8988T (cell line): ENCODE results near the gene SORCS2.
"Not testable (repeated sequence)": the region's sequence is repeated elsewhere in the genome, so short reads cannot be mapped to it uniquely, and the experiment has no call there.

Experiments used
- DNase-seq: peaks from one replicate; pipeline ENCODE4 v3.0.0; 2011

Gene SORCS2

DNA sequence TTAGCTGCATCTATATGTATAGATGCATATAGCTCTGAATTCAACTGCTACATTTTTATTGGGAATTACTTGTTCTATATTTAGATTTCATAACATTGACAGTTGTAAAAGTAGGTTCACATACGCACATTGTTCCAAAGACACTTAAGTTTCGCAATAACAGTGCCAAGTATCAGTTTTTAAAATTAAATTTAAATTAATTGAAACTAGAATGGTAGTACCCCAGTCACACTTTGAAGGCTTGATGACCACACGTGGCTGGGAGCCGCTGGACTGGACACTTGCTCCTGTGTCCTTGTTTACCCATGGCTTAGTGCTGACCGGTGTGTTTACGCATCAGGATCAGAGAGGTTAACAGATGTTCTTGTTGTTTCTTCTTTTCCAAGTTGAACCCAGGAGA is 383.1 kb downstream of the SORCS2 start:
- no peak for DNase-seq

DNA sequence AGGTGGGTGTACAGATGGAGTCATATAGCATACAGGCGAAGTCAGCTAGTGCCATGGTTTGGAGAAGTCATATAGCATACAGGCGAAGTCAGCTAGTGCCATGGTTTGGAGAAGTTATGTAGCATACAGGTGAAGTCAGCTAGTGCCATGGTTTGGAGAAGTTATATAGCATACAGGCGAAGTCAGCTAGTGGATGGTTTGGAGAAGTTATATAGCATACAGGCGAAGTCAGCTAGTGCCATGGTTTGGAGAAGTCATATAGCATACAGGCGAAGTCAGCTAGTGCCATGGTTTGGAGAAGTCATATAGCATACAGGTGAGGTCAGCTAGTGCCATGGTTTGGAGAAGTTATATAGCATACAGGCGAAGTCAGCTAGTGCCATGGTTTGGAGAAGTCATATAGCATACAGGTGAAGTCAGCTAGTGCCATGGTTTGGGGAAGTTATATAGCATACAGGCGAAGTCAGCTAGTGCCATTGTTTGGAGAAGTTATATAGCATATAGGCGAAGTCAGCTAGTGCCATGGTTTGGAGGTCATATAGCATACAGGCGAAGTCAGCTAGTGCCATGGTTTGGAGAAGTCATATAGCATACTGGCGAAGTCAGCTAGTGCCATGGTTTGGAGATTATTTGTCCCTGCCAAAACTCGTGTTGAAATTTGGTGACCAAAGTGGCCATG is 385.2 kb downstream of the SORCS2 start:
- not testable (repeated sequence) for DNase-seq

DNA sequence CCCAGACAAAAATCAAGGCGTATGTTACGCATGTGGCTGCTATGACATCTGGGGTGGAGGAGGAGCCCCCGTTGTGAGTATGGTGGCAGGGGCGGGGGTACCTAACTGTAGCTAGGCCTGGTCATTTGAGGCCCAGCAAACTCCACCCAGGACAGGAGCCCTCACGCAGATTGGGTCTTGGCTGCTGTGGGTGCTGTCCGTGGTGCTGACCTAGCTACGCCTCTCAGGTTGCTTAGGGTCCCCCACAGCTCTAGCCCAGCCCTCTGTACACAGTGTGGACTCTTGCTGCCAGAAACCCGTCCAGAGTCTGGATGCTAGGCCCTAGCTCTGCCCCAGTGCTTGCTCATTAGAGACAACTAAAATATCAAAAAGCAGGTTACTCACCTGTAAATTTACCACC is 389.1 kb downstream of the SORCS2 start:
- DNase-seq: no peak

DNA sequence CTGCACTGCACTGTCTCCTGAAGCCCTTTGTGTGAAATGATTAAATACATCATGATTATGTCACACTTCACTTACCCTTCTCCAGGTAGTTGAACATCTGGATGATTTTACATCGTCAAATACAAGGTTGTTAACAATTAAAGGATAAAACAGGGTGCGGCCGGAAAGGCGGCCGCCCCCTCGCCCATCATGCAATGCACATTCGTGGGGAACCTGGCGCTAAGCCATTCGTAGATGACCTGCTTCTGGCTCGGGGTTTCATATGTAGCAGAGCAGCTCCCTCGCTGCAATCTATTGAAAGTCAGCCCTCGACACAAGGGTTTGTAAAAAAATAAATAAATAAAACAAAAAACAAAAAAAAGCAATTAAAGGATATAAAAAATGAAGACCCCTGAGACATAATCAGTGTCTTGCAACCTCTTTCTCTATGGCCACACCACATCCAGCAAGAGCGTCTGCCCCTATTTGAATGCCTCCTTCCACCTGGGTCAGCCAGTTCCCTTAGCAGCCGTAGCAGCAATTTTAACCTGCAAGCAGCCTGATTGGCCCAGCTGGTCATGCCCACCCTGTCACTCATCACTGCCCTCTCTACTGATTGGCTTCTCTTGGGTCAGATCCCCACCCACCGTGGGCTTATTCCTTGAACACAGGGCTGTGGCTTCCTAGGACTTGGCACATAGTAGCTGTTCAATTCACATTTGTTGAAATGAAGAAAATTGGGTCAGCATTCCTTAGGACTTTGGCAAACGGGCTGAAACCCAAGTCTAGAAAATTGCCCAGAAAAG is 390.2 kb downstream of the SORCS2 start:
- no peak for DNase-seq

DNA sequence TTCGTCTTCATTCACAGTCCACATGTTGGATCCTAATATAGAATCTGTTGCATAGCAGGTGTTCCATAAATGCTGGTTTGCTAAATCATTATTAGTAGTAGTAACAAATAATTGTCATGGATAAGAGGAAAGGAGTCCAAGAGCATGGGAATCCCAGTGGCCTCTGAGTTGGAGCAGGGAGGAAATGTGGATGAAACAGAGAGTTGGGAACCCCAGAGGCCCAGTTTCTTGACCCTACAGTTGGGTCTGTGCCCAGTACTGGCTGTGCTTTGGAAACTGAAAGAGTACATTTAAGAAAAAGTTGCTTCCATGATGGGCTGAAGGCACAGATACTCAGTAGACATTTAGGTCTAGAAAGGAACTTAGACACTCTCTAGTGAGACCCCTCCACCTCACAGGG is 391.8 kb downstream of the SORCS2 start:
- no peak for DNase-seq

DNA sequence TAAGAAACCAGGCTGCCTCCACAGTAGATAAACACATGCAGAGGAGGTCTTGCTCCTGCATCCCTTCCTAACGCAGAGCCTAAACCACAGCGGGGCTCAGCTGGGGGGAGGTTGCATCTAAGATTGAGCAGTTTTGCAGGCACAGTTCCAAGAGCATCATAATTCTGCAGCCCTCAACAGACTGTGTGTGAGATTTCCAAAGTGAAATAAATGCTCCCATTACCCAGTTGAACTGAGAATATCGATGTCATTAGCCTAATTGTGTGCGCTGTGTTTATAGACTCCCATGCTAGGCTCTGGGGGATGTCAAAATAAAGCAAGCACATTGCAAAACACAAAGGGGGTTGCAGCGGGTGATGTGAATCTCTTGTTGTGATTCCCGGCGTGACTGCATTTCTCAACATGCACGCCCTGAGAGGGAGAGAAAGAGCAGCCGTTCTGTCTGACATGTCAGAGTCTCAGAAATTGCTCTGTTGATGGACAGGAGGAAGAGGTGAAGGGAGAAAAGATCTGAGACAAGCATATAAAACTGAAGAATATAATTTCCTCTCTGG is 392.3 kb downstream of the SORCS2 start:
- no peak for DNase-seq

DNA sequence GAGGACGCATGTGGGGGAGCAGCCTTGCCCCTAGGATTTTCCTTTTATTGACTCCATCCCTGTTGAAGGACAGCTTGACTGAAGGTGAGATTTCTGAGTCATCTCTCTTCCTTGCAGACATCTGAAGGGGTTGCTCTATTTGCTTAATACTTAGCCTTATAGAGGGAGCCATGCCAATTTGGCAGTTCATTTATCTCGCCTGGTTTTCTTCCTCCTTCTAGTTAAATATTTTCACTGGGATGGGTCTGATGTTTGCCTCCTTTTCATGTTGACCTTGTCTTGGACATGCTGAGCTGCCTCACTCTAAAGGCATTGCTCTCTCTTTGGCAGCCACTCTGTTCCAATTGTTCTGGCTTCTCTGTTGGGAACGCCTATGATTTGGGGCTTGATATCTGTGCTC is 393.4 kb downstream of the SORCS2 start:
- no peak for DNase-seq

DNA sequence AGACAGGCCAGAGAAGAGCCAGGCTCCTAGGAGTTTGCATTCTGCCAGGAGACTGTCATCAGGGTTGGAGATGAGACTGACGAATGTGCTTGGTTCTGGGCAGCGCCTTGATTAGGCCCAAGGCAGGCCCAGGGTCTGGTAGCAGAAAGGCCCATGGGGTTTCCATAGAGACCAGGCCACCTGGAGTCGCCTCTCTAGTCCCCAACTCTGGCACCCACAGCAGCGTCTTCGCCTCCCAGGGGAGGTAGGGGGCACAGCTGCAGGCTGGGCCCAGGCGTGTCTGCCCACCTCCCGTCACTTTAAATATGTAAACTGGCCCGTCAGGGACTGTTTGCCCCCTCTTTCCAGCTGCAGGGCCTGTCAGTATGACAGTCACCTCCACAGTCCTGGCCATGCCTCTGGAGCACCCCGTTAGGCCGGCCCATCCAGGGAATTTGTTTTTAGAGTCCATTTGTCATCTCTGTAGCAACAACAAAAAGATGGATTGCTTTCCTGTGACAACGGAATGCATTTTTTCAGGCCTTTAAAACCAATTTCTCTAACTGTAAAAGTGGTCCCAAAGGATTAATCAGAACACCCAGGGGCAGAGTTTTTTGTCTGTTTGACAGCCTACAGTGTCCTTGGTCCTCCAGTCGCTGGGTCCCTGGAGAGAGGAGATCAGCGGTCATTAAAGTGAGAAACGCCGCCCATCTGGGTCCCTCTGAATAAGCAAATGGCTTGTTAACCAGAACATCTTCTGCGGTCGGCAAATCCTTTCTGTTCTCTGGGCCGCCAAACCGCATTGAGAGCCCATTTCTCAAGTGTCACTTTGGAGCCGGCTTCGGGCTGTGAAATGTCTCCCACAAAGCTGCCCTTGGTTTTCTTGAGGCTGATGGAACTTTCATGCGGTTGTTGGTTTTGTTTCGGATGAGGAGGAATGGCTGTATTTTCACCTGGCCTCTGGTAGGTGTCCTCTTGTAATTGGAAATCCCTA is 395.4 kb downstream of the SORCS2 start:
- no peak for DNase-seq

DNA sequence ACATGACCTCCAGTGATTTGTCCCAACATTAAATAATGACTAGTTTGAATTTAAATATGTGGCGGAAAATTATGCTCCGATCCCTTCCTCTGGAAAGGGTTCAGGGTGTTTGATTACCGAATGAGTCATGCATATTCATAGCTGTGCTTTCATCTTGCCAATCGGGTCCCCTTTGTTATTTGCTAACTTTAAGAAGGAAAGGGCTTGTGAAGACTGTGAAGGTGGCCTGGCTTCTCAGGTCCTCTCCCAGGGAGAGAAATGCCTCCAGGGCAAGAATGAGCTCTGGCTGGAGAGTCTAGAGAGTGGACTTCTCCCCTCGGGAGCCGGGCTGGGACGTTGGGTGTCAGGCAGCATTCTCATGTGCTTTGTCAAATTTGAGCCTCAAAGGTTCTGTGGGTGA is 397.9 kb downstream of the SORCS2 start:
- no peak for DNase-seq

DNA sequence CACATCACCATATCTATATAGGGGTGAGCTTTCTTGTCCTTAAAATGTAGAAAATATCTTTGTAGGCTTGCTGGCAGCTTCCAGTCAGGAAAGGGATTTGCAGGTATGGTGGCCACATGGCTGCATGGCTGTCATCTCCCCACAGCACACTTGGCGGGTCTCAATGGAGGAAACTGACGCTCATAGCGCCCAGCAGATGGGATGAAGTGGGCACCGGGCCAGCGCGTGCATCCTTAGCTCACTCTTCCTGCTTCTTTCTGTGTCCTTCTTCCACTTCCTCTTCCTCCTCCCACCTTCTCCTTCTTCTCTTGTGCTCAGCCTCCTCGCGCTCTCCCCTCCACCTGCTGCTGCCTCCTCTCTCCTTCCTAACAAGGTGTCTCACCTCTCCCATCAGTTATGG is 398.6 kb downstream of the SORCS2 start:
- no peak for DNase-seq

DNA sequence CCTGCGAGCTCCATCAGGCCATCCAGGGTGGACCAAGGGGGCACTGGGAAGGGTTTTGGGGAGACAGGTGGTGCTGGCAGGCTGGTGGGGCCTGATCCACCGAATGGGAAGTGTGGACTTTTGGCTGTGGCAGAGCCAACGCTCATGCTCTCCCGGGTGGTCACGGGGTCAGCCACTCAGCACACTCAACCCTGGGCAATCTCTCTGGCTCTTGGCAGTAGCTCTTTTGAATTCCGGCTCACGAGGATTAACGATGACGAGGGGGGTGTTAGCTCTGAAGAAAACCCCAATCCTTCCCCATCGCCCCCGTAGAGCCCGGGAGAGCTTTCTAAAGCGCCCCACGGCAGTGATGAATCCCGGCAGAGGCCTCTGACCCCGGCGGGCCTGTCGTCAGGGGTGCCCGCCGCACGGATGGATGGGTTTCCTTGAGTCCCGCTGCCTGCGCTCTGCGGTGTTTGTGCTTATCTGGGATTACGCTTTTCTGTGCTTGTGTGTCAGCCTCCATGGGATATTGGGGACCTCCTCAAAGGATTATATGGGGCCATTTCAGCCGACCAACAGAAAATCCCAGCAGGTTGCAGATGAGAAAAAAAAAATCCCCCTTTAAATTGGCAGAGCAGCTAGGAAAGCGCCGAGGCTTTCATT is 399.2 kb downstream of the SORCS2 start:
- DNase-seq: no peak

DNA sequence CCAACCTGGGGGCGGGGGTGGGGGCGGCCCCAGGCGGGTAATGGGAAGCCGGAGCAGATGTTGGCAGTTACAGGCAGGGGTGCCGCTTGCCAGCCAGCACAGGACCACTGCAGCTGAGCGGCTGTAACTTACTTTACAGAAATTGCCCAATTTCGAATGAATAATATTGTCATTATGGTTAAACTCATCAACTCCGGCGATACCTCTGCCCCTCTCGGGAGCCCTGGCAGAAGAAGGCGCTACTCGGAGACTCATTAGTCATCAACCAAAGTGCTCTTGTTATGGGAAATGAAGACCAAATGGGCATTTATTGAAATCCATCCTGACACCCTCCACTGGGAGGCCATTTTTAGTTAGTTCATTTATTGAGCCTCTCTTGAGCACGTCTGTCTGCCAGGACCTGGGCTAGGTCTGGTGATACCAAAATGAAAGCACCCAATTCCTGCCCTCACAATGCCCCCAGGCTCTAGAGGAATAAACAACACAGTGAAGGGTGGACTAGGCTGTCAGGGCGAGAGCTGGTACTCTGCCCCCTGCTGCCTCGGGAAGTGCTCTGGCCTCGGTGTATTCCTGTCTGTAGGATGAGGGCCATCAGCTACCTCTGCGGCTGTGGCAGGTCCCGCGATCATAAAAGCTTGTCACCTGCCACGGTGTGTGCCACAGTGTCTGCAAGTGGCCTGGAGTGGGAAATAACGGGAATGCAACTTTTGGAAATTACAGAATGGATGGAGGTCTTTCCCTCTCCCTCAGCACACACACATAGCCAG is 401.5 kb downstream of the SORCS2 start:
- no peak for DNase-seq

DNA sequence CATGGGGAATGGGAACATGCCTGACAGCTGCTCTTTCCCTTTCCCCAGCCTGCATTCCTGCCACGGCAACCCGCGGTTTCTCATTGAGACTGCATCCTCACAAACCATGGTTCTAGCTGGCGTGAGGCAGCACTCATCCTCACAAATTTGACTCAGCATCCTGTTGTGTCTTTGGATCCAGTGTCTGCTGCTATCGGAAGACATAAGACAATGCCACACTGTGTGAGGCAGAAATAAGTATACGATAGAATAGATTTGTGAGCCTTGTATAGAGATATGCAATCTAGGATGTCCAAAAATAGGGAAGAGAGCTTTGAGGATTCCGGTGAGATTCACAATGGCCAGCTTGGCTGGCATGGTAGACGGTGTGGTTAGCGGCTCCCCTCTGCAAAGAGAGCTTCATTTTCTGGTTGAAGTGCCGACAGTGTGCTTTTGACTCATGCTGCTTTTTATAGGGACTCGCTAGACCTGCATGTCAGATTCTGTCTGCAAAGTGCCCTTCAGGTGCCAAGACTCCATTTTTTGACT is 403.7 kb downstream of the SORCS2 start:
- no peak for DNase-seq

DNA sequence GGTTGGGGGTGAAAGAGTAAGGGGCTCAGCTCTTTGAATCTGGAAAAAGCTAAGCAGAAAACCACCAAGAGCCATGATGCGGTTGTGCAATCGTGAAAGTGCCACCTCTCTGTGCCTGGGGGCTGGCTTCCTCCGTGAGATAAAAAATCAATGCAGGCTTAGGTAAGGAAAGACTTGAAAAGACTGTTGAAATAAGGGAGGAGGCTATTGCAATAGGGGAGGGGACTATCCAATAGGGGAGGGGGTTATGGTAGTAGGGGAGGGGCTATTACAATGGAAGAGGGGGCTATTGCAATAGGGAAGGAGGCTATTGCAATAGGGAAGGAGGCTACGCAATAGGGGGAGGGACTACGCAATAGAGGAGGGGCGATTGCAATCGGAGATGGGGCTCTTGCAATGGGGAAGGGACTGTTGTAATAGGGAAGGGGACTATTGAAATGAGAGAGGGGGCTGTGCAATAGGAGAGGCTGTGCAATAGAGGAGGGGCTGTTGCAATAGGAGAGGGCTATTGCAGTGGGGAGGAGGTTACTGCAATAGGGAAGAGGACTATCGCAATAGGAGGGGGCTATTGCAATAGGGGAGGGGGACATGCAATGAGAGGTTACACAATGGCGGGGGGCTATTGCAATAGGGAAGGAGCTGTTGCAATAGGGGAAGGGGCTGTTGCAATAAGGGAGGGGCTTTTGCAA is 404.7 kb downstream of the SORCS2 start:
- DNase-seq: no peak

DNA sequence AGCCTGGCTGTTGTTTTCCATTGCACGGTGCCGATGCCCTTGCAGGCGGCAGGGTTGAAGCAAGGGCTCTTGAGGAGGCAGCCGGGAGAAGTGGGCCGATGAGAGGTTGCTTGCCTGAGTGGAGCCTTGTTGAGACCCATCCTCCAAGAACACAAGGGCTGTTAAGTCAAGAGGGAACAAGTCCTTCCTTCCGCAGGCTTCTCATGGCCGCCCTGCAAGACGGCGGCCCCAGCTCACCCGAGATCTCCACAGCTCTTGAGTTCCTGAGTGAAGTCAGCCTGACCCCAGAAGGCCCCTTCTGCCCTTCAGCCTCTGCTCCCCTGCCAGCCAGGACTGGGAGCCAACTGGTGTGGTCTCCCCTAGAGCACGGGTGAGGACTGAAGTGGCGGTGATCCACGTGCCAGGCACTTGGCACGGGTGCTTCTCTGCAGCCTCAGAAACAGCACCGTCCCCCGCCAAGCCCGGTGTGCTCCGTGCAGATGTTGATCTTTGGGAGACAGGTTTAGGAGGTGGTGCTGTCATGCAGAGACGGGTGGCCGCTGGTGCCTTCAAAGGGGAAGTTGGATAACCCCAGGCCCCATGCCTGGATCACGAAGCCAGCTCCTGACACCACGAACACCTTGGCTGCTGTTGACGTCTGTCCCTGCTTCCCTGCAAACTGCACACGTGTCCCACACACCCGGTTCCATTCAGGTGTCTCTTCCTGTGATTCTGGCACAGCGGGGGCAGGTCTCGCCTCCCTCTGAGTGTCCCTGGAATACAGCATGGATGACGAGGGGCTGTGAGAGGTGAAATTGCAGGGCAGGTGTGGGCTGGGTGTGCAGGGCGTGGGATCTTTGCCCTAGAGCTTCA is 406.8 kb downstream of the SORCS2 start:
- no peak for DNase-seq

DNA sequence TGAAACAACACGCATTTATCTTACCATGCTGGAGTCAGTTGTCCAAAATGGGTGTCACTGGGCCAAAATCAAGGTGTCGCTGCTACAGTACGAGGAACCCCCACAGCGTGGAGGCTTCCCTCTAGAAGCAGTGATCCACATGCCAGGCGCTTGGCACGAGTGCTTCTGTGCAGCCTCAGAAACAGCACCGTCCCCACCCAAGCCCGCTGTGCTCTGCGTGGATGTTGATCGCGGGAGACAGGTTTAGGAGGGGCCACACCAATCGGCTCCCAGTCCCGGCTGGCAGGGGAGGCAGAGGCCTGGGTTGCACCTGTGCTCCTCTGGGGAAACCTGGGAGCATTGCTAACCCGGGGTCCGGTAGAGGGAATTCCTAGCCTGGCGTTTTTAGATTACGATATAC is 407.9 kb downstream of the SORCS2 start:
- no peak for DNase-seq

DNA sequence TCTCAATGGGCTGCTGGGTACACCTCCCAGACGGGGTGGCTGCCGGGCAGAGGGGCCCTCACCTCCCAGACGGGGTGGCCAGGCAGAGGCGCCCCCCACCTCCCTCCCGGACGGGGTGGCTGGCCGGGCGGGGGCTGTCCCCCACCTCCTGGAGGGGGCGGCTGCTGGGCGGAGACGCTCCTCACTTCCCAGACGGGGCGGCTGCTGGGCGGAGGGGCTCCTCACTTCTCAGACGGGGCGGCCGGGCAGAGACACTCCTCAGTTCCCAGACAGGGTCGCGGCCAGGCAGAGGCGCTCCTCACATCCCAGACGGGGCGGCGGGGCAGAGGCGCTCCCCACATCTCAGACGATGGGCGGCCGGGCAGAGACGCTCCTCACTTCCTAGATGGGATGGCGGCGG is 409.8 kb downstream of the SORCS2 start:
- DNase-seq: not testable (repeated sequence)

DNA sequence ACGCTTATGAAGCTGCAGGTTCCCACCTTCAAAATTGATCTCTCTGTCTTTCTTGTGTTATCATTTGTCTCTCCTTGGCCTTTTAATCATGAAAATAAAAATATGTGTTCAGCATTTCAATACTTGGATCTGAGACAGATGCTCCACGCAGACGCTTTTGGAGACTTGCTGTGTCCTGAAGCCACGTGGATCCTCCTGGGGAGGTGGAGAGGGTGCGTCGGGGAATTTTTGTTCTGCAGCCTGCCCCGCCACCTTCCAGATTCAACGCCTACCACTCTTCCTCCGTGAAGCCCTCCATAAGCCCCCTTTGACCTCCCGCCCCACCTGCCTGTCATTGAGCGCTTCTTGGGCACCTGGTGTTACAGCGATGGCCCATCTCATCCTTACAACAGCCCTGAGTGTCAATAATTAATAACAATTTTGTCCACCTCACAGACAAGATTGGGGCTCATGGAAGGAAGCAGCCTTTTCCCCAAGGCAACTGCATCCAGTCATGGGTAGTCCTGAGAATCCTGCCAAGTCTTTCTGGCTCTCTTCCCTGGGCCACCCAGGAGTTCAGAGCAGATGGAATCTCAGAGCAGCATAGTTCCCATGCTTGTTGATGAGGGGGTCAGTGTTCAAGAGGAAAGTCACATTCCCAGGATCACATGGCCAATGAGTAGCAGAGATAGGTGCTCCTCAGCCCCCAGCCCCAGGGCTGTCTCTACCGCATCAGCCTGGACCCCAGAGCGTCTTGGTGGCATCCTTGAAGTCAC is 415.0 kb downstream of the SORCS2 start:
- DNase-seq: no peak

DNA sequence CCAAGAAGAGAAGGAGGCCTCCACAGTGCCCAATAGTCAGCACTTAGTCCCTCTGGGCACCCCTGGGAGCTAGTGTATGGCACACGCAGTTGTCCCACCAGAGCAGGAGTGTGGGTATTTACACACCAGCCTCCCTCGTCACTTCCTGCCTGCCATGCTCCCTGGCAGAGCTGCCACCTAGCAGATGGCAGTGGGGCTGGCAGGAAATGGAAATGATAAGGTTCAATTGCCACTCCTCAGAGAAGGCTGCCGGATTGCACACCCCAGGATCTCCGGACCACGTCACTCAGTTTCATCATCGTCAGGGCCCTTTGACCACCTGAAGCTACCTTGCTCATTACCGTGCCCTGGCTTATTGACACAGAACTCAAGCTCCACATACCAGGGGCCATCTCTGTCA is 415.7 kb downstream of the SORCS2 start:
- no peak for DNase-seq
